Measurements from ENCODE around the gene ACSL5.
A peak's percentile ranks its signal among the peaks of the same experiment; 100 is the strongest.
"Not testable (repeated sequence)": the region's sequence is repeated elsewhere in the genome, so short reads cannot be mapped to it uniquely, and the experiment has no call there.

The ACSL5 gene

DNA sequence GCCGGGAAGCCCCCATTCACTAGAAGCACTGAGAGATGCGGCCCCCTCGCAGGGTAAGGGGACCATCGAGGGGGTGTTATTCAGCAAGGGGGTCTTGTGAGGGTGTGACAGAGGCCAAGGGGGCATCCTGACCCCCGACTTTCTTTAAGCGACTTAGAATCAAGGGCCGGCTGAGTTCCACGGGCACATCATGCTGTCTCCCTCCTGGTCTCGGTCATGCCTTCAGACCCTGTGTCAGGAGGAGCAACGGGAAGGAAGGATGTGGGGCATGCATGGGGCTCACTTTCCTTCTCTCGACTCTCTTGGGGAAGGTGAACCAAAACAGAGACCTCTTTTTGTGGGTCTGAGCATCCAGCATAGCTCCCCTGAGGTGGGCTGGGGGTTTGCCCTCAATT, 2.5 kb downstream of the ACSL5 start:
- no peak for DNase-seq

DNA sequence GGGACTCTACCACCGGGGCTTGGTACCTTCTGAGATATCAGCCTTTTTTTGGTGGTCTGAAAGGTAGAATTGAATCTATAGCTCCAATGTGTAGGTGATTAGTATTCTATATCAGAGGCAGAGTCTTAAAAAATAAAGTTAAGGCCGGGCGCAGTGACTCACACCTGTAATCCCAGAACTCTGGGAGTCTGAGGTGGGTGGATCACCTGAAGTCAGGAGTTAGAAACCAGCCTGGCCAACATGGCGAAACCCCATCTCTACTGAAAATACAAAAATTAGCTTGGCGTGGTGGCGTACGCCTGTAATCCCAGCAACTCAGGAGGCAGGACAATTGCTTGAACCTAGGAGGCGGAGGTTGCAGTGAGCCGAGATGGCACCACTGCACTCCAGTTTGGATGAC, 3.2 kb downstream of the ACSL5 start:
- not testable (repeated sequence) for DNase-seq

DNA sequence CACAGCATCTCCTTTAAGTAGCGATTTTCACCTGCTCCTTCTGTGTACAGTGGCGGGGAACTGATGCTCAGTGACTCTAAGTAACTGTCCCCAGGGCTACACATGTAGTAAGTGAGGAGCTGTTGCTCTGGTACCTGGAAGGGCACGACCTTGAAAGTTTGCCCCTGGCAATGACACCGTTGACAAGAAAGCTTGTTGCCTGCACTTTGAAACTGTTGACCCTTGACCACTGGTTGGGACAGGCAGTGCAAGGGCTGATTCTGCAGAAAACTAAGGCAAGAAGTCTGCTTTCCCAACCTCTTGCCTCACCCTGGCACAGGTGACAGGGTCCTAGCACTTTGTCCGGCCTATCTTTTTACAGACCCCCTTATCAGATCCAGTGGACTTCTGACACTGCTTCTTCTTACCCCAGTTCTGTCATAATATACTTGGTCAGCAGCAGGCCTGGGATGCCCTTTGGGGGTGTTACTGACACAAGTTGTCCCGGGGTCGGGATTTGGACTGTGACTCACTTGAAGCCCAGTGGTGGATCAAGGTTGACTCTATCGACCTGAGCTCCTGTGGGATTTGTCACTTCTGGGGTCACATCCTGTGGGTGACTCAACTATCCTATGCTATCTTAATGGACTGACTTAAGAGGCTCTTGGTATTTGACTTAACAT, 5.8 kb downstream of the ACSL5 start:
- no peak for DNase-seq

DNA sequence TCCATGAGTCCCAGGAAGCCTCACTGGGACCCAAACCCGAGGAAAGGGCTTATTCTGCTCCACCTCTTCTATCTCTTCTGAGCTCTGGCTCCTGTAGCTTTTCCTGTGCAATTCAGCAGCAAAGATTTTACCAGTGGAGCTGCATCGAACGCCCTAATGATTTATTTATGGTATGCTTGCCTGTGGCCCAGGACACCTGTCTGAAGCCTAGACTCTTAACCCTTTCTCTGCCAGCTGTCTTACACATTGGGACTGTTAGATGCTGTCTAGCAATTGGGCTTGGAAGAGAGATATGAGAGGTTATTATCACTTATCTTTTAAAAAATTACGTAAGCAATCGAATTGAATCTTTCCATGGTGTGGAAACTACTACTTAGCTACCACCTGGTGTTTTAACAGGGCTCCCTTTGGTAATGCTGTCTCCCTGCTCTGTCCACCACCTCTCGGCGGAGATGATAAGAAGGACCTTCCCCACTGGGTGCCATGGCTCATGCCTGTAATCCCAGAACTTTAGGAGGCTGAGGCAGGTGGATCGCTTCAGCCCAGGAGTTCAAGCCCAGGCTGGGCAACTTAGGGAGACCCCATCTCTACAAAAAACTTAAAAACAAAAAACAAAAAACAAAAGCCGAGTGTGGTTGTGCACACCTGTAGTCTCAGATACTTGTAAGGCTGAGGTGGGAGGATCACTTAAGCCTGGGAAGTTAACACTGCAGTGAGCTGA, 8.8 kb downstream of the ACSL5 start:
- DNase-seq = no peak

DNA sequence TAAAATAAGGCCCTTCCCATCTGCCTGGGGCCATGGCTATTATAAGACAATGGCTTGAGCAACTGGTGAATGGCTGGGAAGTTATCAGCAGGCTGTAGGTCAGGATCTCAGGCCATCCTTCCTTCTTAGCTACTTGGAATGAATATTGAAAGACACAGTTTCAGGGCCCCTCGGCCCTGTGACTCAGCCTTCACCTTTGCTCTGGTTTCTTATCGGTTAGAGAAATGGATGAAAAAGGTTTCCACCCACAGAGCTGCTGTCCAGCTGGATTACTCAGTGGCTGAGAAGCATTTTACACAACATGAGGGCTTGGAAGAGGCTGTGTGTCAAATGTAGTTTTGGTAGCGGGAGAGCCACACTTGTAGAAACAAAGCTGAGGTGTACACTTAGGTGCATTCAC, 9.4 kb downstream of the ACSL5 start:
- DNase-seq = no peak

DNA sequence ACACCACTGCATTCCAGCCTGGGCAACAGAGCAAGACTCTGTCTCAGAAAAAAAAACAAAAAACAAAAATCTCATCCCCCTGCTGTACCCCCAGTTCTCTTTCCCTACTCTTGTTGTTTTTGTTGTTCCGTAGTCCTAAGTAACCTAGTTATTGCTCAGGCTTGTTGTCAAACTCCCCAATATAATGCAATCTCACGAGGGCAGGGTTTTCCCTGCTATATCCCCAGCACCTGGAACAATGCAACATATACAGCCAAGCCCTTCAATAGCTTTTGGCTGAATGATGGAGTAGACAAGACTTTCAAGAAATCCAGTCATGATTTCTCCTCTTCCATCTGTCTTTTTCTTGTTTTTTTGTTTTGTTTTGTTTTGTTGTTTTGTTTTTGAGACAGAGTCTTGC, 10.2 kb downstream of the ACSL5 start:
- DNase-seq = no peak

DNA sequence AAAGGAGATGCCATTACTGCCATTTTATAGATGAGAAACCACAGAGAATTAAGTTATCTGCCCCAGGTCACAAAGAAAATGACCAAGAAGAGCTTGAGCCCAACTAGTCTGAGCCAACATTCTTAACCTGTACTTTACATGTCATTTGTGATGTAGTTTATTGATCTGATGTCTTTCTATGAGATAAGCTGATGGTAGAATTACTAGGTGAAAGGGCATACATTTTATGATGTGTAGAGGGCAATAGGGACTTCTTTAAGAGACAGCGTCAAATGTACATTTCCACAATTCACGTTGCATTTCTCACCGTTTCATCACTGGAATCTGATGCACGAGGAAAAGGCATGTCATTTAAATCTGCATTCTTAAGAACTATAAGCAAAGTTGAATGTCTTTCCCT, 11.3 kb downstream of the ACSL5 start:
- no peak for DNase-seq

DNA sequence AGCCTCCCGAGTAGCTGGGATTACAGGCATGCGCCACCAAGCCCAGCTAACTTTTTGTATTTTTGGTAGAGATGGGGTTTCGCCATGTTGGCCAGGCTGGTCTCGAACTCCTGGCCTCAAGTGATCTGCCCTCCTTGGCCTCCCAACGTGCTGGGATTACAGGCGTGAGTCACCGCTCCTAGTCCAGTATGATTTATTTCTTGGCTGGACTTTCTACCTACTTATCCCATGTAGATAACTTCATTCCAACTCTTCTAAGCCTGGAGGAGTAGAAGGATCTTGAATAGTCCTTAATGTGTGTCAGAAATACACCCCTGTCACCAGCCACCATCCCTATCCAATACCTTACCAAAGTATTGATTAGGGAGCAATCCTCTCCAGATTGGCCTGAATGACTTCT, 14.1 kb downstream of the ACSL5 start:
- DNase-seq = not testable (repeated sequence)

DNA sequence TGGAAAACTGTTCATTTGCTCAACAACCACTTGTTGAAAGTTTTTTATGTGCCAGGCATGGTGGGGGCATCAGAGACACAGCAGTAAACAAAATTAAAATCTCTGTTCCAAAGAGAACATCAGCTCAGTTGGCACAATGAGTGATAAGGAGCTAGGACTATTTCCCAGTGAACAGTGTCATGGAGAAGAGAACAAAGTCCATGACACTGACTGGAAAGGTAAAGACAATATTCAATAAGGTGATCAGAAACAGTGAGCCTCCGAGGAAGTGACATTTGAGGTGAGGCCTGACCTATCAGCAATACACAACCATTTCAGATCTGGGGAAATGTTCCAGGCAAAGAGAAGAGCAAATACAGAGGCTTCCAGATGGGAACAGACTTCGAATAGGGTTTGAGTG, 14.6 kb downstream of the ACSL5 start:
- no peak for DNase-seq

DNA sequence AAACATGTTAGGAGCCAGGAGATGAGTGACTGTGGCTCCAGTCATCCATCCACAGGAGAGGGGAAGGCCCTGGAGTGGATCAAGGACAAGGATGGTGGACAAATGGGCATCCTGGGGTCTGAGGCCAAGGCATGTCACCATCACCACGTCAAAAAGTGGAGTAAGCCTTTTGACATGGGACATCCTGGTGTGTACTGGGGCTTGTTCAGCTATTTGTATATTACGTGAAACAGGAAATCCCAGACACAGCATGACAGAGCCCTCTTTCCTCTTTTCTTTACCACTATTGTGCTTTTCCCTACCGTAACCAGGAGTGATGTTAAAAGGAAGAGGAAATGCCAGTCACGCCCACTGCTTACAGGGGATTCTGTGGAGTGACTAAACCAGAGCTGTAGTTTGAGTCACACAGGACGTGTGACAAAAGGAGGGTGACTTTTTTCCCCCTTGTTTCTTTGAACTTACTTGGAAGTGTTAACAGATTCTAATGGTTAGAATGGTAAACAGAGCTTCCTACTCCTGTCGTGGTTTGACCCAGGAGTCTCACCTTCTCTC, 15.4 kb downstream of the ACSL5 start:
- peak; percentile 83 for DNase-seq

DNA sequence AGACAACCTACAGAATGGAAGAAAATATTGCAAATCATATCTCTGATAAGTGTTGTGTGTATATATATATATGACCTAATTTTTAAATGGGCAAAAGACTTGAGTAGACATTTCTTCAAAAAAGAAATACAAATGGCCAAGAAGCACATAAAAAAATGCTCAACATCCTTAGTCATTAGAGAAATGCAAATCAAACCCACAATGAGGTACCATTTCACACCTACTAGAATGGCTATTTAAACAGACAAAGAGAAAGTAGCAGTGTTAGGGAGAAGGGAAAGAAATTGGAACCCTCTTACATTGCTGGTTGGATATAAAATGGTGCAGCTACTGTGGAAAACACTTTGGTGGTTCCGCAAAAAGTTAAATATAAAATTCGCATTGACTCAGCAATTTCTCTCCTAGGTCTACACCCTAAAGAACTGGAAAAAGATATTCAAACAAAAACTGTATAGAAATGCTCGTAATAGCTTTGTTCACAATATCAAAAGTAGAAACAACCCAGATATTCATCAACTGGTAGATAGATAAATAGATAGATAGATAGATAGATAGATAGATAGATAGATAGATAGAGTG, 16.3 kb downstream of the ACSL5 start:
- DNase-seq = no peak

DNA sequence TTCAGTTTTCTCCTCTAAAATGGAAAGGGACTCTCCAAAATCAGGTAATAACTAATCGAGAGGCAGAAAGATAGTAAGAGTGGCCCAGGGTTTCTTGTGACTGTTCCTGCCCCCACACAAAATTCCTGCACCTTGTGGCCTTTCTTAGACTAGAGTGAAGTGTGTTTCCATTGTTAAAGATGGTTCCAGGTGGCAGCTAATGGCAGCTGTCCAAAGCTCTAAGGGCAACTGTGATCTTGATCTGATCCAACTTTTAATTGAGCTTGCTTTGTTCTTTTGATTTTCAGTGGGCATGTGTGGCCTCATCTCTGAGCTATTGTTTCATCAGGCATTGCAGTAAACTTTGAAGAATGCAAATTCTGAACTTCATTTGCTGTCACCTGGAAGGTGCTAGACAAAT, 19.4 kb downstream of the ACSL5 start:
- DNase-seq = no peak

DNA sequence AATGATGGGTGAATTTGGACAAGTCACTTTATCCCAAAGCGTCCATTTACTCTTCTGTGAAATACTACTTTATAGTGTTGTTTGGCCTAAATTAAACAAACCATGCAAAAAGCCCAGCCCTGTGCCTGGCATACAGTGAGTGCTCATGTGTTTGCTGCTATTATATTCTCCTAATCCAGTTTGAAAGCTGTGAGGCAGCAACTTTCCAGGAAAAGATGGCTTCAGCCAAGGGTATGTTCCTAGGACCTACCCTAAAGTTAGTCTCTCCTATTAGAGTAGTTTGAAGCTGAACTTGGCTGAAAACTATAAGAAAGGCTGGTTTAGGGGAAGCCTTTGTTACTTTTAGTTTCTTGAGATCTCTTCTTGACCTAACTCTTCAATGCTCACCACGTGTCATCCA, 19.9 kb downstream of the ACSL5 start:
- no peak for DNase-seq

DNA sequence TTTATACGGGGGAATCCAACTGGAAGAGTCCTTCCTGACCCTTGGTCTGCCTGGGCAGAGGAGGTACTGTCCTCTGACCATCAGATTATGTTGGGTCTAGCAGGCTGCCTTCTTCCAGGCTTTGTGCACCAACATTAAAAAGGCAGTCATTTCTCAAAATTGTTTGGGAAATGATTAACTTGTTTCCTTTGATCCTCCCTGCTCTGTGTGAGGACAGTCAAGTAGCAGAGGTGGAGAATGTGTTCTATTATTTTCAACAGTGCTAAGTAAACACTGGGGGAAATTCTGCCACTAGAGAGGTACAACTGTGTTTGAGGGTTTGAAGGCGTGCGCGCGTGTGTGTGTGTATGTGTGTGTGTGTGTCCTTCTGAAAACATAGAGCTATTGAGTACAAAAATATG, 20.6 kb downstream of the ACSL5 start:
- no peak for DNase-seq

DNA sequence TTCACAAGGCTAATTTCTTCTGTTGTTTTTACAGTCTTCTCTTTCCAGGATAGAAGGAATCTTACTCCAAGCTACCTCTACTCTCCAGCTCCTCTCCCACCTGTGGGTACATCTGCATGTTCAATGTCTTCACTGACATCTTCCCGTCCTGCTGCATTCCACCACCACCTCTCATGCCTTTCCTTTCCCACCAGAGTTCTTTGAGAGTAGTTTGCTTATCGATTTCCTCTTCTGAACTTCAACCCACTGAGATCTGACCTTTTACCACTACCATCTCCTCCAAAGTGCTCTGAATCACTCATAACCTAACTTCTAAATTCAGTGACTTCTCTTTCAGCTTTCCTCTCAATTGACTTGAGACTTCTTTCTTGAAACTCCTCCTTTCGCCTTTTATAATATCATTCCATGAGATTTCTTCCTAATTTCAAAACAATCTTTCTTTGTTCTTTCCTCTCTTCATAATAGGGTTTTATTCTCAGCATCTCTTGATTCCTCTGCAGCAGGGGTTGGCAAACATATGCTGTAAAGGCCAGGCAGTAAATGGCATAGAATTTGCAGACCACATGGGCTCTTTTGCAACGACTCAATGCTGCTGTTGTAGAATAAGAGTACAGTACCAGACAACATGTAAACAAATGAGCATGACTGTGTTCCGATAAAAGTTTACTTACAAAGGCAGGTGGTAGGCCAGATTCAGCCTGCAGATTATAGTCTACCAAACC, 22.1 kb downstream of the ACSL5 start:
- no peak for DNase-seq

DNA sequence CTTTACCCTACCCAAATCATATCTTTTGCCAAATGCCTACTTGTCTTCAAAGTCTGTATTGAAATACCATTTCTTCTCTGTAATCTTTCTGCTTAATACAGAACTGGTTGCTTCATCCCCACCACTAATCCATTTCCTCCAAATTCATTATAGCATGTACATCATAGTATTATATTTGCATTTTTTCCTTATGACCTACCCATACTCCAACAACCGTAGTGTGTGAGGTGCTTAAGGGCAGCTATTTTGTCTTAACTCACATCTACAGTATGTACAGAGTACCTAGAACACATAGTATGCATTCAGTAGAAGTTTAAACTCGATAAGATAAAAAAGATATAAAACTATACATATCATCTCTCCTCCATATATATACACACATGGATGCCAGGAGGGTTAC, 23.7 kb downstream of the ACSL5 start:
- no peak for DNase-seq

DNA sequence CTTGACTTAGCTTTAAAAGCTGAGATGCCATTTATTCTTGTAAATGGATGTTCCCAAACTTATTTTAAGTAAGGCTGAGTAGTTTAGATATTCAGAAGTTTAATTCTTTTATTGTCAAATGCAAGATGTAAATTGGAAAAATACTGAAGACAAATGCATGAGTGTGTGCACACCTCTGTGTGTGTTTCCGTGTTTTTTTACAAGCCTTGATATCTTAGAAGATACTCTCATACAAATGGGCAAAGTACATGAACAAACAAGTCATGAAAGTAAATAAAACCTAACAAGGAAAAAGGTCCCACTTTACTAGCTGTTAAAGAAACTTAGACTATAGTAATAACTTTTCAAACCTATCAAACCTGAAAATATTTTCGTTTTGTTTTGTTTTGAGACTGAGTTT, 29.0 kb downstream of the ACSL5 start:
- no peak for DNase-seq

DNA sequence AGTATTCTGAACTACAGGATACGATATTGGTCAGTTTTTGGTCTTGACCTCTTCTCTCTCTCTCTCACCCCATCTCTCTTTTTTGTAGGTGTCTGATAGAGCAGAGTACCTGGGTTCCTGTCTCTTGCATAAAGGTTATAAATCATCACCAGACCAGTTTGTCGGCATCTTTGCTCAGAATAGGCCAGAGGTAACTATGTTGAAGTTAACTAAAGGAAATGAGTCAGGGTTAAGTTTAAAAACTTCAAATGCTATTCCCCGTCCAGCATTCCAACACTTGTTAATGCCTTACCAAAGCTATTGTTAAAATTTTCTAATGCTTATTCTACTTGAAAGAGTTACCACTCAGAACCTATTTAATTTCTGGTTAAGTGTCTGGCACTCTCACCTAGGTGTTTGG, 30.7 kb downstream of the ACSL5 start:
- no peak for DNase-seq

DNA sequence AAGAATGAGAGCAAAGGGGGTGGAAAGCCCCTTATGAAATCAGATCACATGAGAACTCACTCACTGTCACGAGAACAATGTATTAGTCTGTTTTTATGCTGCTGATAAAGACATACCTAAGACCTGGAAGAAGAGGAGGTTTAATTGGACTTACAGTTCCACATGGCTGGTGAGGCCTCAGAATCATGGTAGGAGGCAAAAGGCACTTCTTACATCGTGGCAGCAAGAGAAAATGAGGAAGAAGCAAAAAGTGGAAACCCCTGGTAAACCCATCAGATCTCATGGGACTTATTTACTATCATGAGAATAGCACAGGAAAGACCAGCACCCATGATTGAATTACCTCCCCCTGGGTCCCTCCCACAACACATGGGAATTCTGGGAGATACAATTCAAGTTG, 32.9 kb downstream of the ACSL5 start:
- not testable (repeated sequence) for DNase-seq

DNA sequence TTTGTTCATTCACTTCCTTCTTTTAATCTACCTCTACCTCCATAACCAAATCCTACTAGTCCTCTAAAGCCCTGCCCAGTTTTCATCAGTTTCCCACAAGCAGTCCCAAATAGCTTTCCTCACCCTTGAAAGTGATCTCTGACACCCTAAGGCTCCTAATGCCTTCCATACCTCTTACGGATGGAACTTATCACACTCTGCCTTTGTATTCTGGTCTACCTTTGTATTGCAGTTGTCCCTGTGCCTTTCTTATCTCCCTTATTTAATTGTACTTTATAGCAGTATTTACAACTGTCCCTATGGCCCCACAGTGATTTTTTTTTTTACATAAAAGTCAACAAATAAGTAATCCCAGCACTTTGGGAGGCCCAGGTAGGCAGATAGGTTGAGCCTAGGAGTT, 33.8 kb downstream of the ACSL5 start:
- no peak for DNase-seq

DNA sequence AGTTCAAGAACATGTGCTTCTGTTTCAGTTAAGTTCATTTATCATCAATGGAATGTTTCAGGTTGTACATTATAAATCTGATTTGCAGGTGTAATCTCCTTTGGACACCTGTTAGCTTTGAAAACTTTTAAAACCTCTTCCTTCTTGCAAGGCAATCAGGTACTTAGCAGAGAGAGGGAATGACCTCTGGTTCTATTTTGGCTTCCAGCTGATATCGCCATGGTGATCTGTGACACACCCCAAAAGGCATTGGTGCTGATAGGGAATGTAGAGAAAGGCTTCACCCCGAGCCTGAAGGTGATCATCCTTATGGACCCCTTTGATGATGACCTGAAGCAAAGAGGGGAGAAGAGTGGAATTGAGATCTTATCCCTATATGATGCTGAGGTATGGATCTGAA, 35.4 kb downstream of the ACSL5 start:
- DNase-seq = no peak

DNA sequence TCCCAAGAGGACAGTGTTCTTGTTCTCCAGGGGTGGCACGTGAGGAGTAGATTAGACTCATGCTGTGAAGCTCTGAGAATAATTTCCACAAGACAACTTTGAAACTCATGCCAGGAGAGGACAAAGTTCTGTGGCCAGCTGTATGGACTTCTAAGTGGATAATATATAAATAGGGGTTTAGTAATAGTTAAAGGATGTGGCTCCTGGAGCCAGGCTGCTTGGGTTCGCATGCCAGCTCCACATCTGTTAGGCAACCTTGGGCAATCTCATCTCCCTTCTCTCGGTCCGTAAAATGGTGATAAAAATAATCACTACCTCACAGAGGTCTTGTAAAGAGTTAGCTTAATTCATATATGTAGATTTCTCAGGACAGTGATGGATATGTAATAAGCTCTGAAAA, 35.8 kb downstream of the ACSL5 start:
- DNase-seq = no peak

DNA sequence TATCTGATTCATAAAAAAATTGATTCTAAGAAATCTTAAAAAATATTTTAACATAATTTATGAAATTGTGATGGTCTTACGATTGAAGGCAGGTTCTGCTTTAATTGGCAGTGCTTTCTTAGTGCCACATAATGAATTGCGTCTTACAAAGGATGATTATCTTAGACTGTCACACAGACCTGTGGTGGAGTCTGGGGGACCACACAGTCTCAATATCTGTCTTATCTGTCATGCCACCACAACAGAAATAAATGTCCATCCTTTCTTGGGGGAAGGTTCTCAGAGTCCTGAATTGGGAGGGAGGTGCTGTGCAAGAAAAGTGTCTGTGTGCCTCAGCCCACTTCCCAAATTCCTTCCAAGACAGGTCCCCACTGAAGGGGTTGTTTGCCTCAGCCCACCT, 38.8 kb downstream of the ACSL5 start:
- DNase-seq = no peak

DNA sequence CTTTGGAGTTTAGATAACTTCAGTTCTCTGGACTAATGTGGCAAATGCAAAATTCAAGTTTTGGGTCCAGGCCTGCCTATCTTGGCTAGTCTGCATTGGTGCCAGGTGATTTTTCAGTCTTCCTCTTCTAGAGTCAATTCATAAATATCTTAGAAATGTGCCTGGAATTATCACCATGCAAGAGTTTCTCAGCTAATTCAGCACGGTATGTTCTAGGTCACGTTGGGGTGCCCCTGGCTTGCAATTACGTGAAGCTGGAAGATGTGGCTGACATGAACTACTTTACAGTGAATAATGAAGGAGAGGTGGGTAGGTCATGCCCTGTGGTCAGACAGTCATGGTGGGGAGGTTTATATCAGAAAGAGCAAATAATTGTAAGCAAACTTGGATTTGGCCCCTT, 47.8 kb downstream of the ACSL5 start:
- DNase-seq = no peak

Measured in activated effector memory CD4-positive, alpha-beta T cell treated with anti-CD3 and anti-CD28 coated beads, Interleukin-2, amount 50 U/mL, for 16 hours (primary cell).